GM18526 (cell line): ENCODE results near the gene TYK2.

Experiments used
- POLR2A ChIP-seq: IDR thresholded peaks from 3 replicates; pipeline ENCODE4 v1.6.1; 2011; ENCODE audit not compliant: insufficient read length; ENCODE audit errors: extremely low read depth

TYK2 gene

GRCh38 chr19:10332158-10332964, 48.0 kb downstream of the TYK2 start:
- TF ChIP-seq POLR2A, result no peak

GRCh38 chr19:10329555-10329954, 50.8 kb downstream of the TYK2 start:
- TF ChIP-seq POLR2A, result no peak

GRCh38 chr19:10328558-10329429, 51.6 kb downstream of the TYK2 start:
- no peak for TF ChIP-seq POLR2A

- TF ChIP-seq POLR2A, result no peak
These were observed 52.6 kb downstream of the TYK2 start for GRCh38 chr19:10327793-10328192.

GRCh38 chr19:10325732-10326131, 54.6 kb downstream of the TYK2 start:
- TF ChIP-seq POLR2A, result no peak

- TF ChIP-seq POLR2A, result no peak
These were observed 58.2 kb downstream of the TYK2 start for GRCh38 chr19:10321874-10322835.

- no peak for TF ChIP-seq POLR2A
These were observed 59.0 kb downstream of the TYK2 start for GRCh38 chr19:10321417-10321797.

- TF ChIP-seq POLR2A, result no peak
These were observed 59.6 kb downstream of the TYK2 start for GRCh38 chr19:10320602-10321416.

GRCh38 chr19:10318807-10319682, 61.3 kb downstream of the TYK2 start:
- no peak for TF ChIP-seq POLR2A

GRCh38 chr19:10317857-10318462, 62.4 kb downstream of the TYK2 start:
- no peak for TF ChIP-seq POLR2A

- no peak for TF ChIP-seq POLR2A
These were observed 63.1 kb downstream of the TYK2 start for GRCh38 chr19:10317045-10317856.

- TF ChIP-seq POLR2A, result no peak
These were observed 63.9 kb downstream of the TYK2 start for GRCh38 chr19:10316229-10317044.
